Liver (tissue), 9 donors: ENCODE data around the gene TPD52L2. TPM values are rescaled to one million over a fixed set of nuclear protein-coding genes. Genes with fewer than 3 reads are reported as not detected.

Source experiments
- DNase-seq: peaks from one replicate; pipeline ENCODE4 v3.0.0-alpha.2; 2017; ENCODE audit warnings: low spot score
- H3K27ac ChIP-seq, 2 donors: one replicate each; pipeline ENCODE4 v1.7.0; 2013; ENCODE audit warnings: inconsistent platforms in 2 of 2, low read length in 2 of 2, control low read depth in 1 of 2, low read depth in 1 of 2, mild to moderate bottlenecking in 1 of 2
- H3K27me3 ChIP-seq, 4 donors: one replicate each; pipeline versions ENCODE4 v1.6.1 to v1.7.0; 2013; ENCODE audit warnings: low read length in 3 of 4, inconsistent platforms in 1 of 4, mild to moderate bottlenecking in 1 of 4, moderate library complexity in 1 of 4; ENCODE audit not compliant: control insufficient read depth in 4 of 4, insufficient read depth in 4 of 4
- H3K36me3 ChIP-seq, 4 donors: one replicate each; pipeline versions ENCODE4 v1.6.1 to v1.7.0; 2013; ENCODE audit warnings: low read length in 3 of 4, mild to moderate bottlenecking in 3 of 4, low read depth in 1 of 4, moderate library complexity in 1 of 4; ENCODE audit not compliant: control insufficient read depth in 4 of 4, insufficient read depth in 3 of 4
- H3K4me1 ChIP-seq, 4 donors: one replicate each; pipeline versions ENCODE4 v1.6.1 to v1.7.0; 2013; ENCODE audit warnings: low read length in 3 of 4, mild to moderate bottlenecking in 3 of 4, moderate library complexity in 1 of 4; ENCODE audit not compliant: control insufficient read depth in 4 of 4, insufficient read depth in 4 of 4
- H3K4me3 ChIP-seq, 3 donors: one replicate each; pipeline versions ENCODE4 v1.6.1 to v1.7.0; 2013; ENCODE audit warnings: low read length in 3 of 3, control low read depth in 1 of 3, low read depth in 1 of 3, mild to moderate bottlenecking in 1 of 3
- H3K9ac ChIP-seq, 2 donors: one replicate each; pipeline ENCODE4 v1.7.0; 2013; ENCODE audit warnings: low read length in 2 of 2, mild to moderate bottlenecking in 2 of 2, moderate library complexity in 2 of 2, control low read depth in 1 of 2, low read depth in 1 of 2
- H3K9me3 ChIP-seq, 4 donors: one replicate each; pipeline versions ENCODE4 v1.6.1 to v1.7.0; 2013; ENCODE audit warnings: low read length in 3 of 4; ENCODE audit not compliant: control insufficient read depth in 4 of 4
- ATF3 ChIP-seq: IDR thresholded peaks from 2 replicates; pipeline ENCODE4 v1.6.1; 2016; ENCODE audit warnings: antibody characterized with exemption
- EGR1 ChIP-seq, 2 donors: IDR thresholded peaks; 2 replicates each; pipeline ENCODE4 v1.6.1; 2016 to 2018; ENCODE audit warnings: antibody characterized with exemption in 2 of 2, low read depth in 2 of 2
- FOXA1 ChIP-seq: IDR thresholded peaks from 2 replicates; pipeline ENCODE4 v1.6.1; 2016; ENCODE audit warnings: antibody characterized with exemption
- FOXA2 ChIP-seq: IDR thresholded peaks from 2 replicates; pipeline ENCODE4 v1.6.1; 2016; ENCODE audit warnings: antibody characterized with exemption
- GABPA ChIP-seq, 2 donors: IDR thresholded peaks in 1 of 2; conservative IDR thresholded peaks in 1 of 2; 2 replicates each; pipeline ENCODE4 v1.6.1; 2016; ENCODE audit warnings: antibody characterized with exemption in 2 of 2, mild to moderate bottlenecking in 1 of 2, moderate library complexity in 1 of 2
- HNF4A ChIP-seq, 2 donors: conservative IDR thresholded peaks; 2 replicates each; pipeline ENCODE4 v1.6.1; 2016; ENCODE audit warnings: antibody characterized with exemption in 2 of 2, mild to moderate bottlenecking in 2 of 2
- HNF4G ChIP-seq: IDR thresholded peaks from 2 replicates; pipeline ENCODE4 v1.6.1; 2016; ENCODE audit warnings: antibody characterized with exemption
- JUND ChIP-seq, 2 donors: IDR thresholded peaks; 2 replicates each; pipeline ENCODE4 v1.6.1; 2016; ENCODE audit warnings: antibody characterized with exemption in 2 of 2
- MAX ChIP-seq: IDR thresholded peaks from 2 replicates; pipeline ENCODE4 v1.6.1; 2016; ENCODE audit warnings: antibody characterized with exemption
- NR2F2 ChIP-seq: IDR thresholded peaks from 2 replicates; pipeline ENCODE4 v1.6.1; 2016; ENCODE audit warnings: antibody characterized with exemption
- RAD21 ChIP-seq, 2 donors: IDR thresholded peaks; 2 replicates each; pipeline ENCODE4 v1.6.1; 2016; ENCODE audit warnings: antibody characterized with exemption in 2 of 2, mild to moderate bottlenecking in 2 of 2
- RXRA ChIP-seq, 2 donors: IDR thresholded peaks; 2 replicates each; pipeline ENCODE4 v1.6.1; 2017 to 2018; ENCODE audit warnings: antibody characterized with exemption in 2 of 2, mild to moderate bottlenecking in 1 of 2
- TAF1 ChIP-seq: conservative IDR thresholded peaks from 2 replicates; pipeline ENCODE4 v1.6.1; 2016; ENCODE audit warnings: antibody characterized with exemption, mild to moderate bottlenecking
- YY1 ChIP-seq: IDR thresholded peaks from 2 replicates; pipeline ENCODE4 v1.6.1; 2016; ENCODE audit warnings: antibody characterized with exemption, mild to moderate bottlenecking
- ZBTB33 ChIP-seq: IDR thresholded peaks from 2 replicates; pipeline ENCODE4 v1.6.1; 2016; ENCODE audit warnings: antibody characterized with exemption
- WGBS: extraction: QIAGEN DNeasy Blood & Tissue Kit; methylation state at CpG from one replicate; pipeline ENCODE4 v1.1.7; 2013; 5-methylcytosine and 5-hydroxymethylcytosine counted together
- polyA plus RNA-seq, 2 donors: library from polyadenylated mRNA; stranded (reverse) in 1 of 2; unstranded in 1 of 2; fragments of 200-250 nt in 1 of 2; fragments of >200 nt in 1 of 2; fragmentation: Nextera tagmentation in 1 of 2; extraction: Ambion mirVana in 1 of 2; gene quantifications; one replicate each; pipeline versions ENCODE4 v1.2.1 to v1.2.3, GENCODE V29; 2013 to 2015
- total RNA-seq, 2 donors: library from RNA; depleted of rRNA; stranded (reverse); fragments of >200 nt; gene quantifications; one replicate each; pipeline ENCODE4 v1.2.3, GENCODE V29; 2014
- TF ChIP-seq, protein P1 (sequence below): IDR thresholded peaks from 2 replicates; pipeline ENCODE4 v1.6.1; 2016; ENCODE audit warnings: antibody characterized with exemption, mild to moderate bottlenecking
- donor health status: healthy.
- donor health status: healthy.
- donor health status: healthy.
- donor health status: healthy.
- donor health status: healthy.

TPD52L2 gene
- total and polyA plus RNA-seq, 4 donors: 12.3 to 33.0 (median 28.2) TPM

DNA sequence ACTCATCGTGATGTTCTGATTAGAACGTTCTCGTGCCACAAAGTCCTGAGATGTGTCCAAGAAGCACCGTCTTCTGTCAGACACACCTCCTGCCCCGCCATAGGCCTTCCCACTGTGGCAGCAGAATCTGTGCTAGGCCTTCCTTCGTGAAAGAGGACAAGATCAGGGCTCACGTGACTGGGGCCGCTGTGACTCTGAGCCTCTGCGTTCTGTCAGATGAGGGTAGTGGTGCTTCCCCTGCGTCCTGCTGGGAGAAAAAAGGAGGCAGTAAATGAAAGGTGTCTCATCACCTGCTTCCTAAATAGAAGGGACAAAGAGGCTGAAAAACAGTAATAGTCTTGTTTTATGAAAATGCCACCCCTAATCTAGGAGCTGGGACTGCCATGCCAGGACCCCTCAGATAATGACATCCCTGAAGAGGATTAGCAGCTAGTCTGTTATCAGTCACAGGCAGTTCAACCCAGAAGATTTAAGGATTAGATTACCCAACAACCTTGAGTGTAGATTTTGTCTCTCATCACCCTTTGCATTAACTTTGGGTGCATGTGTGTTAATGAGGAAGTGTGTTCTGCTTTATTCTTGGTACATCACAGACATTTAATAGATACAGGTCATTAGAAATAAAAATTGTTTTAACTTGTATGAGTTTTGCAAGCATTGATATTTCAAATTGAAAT, 34.0 kb downstream of the TPD52L2 start:
- Histone ChIP-seq H3K27ac (no peak overlapping the region), H3K27me3 (no peaks in the 10 kb centered on the region), H3K4me3 (no peak overlapping the region), H3K9me3 (no peaks in the 10 kb centered on the region), H3K4me1 (peaks cover 3 to 42% (median 26%) of the 10 kb centered on the region in 4 donors), H3K9ac (no peak overlapping the region), H3K36me3 (no peaks in the 10 kb centered on the region)
- 81% methylated on average over 10 of the region's 10 CpGs for WGBS
- no peak for TF ChIP-seq ATF3
- TF ChIP-seq TAF1: no peak
- no peak for TF ChIP-seq YY1
- TF ChIP-seq FOXA2: no peak
- TF ChIP-seq HNF4A (conservative IDR thresholded peaks at IDR 0.05): no peak
- TF ChIP-seq MAX: no peak
- TF ChIP-seq RAD21 (IDR thresholded peaks at IDR 0.05): no peak
- TF ChIP-seq, protein P1, sequence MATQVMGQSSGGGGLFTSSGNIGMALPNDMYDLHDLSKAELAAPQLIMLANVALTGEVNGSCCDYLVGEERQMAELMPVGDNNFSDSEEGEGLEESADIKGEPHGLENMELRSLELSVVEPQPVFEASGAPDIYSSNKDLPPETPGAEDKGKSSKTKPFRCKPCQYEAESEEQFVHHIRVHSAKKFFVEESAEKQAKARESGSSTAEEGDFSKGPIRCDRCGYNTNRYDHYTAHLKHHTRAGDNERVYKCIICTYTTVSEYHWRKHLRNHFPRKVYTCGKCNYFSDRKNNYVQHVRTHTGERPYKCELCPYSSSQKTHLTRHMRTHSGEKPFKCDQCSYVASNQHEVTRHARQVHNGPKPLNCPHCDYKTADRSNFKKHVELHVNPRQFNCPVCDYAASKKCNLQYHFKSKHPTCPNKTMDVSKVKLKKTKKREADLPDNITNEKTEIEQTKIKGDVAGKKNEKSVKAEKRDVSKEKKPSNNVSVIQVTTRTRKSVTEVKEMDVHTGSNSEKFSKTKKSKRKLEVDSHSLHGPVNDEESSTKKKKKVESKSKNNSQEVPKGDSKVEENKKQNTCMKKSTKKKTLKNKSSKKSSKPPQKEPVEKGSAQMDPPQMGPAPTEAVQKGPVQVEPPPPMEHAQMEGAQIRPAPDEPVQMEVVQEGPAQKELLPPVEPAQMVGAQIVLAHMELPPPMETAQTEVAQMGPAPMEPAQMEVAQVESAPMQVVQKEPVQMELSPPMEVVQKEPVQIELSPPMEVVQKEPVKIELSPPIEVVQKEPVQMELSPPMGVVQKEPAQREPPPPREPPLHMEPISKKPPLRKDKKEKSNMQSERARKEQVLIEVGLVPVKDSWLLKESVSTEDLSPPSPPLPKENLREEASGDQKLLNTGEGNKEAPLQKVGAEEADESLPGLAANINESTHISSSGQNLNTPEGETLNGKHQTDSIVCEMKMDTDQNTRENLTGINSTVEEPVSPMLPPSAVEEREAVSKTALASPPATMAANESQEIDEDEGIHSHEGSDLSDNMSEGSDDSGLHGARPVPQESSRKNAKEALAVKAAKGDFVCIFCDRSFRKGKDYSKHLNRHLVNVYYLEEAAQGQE: no peak
- no peak for TF ChIP-seq EGR1 (IDR thresholded peaks at IDR 0.05; ENCODE audit: low read depth in 2 of 2)
- no peak for TF ChIP-seq RXRA (IDR thresholded peaks at IDR 0.05)
- no peak for TF ChIP-seq ZBTB33
- TF ChIP-seq HNF4G: no peak
- TF ChIP-seq GABPA (IDR thresholded peaks at IDR 0.05 in 1 of 2, conservative IDR thresholded peaks at IDR 0.05 in 1 of 2): no peak
- TF ChIP-seq JUND (IDR thresholded peaks at IDR 0.05): no peak
- no peak for TF ChIP-seq NR2F2
- no peak for DNase-seq

- no peak for DNase-seq
- Histone ChIP-seq H3K36me3 (no peaks in the 10 kb centered on the region), H3K4me3 (no peak overlapping the region), H3K9me3 (no peaks in the 10 kb centered on the region), H3K27ac (peak overlapping the region in 1 of 2 donors; percentile 42), H3K27me3 (no peaks in the 10 kb centered on the region), H3K9ac (no peak overlapping the region), H3K4me1 (peaks cover 3 to 38% (median 24%) of the 10 kb centered on the region in 4 donors)
- TF ChIP-seq FOXA2: no peak
- TF ChIP-seq, protein P1: no peak
- no peak for TF ChIP-seq YY1
- no peak for TF ChIP-seq MAX
- no peak for TF ChIP-seq FOXA1
- no peak for TF ChIP-seq HNF4G
- TF ChIP-seq ZBTB33: no peak
- no peak for TF ChIP-seq RXRA (IDR thresholded peaks at IDR 0.05)
- no peak for TF ChIP-seq HNF4A (conservative IDR thresholded peaks at IDR 0.05)
- TF ChIP-seq GABPA (IDR thresholded peaks at IDR 0.05 in 1 of 2, conservative IDR thresholded peaks at IDR 0.05 in 1 of 2): no peak
- no peak for TF ChIP-seq TAF1
- no peak for TF ChIP-seq JUND (IDR thresholded peaks at IDR 0.05)
- TF ChIP-seq RAD21 (IDR thresholded peaks at IDR 0.05): no peak
- TF ChIP-seq NR2F2: no peak
- 66% methylated on average over 3 of the region's 3 CpGs for WGBS
Measured at GRCh38 chr20:63900413-63900812, 35.3 kb downstream of the TPD52L2 start.
